Breast epithelium (tissue), 4 donors: ENCODE data around the gene TIMM29. TPM values are rescaled to one million over a fixed set of nuclear protein-coding genes. Genes with fewer than 3 reads are reported as not detected.
A peak's percentile ranks its signal among the peaks of the same experiment; 100 is the strongest.
"Not testable (repeated sequence)": the region's sequence is repeated elsewhere in the genome, so short reads cannot be mapped to it uniquely, and the experiment has no call there.

Source experiments
- DNase-seq, 2 donors: peaks; one replicate each; pipeline ENCODE4 v3.0.0-alpha.2; 2019; ENCODE audit warnings: low spot score in 2 of 2
- H3K27ac ChIP-seq, 2 donors: fragments of 200-600 bp; sonication (generic) in 1 of 2; one replicate each; pipeline ENCODE4 v1.5.1; 2016 to 2019; ENCODE audit warnings: mild to moderate bottlenecking in 1 of 2
- H3K27me3 ChIP-seq, 2 donors: fragments of 200-600 bp; sonication (generic) in 1 of 2; one replicate each; pipeline versions ENCODE4 v1.5.1 to v1.6.0; 2017 to 2019; ENCODE audit warnings: control low read depth in 1 of 2, mild to moderate bottlenecking in 1 of 2
- H3K36me3 ChIP-seq: fragments of 200-600 bp; one replicate; pipeline ENCODE4 v1.5.1; 2019
- H3K4me1 ChIP-seq, 2 donors: fragments of 200-600 bp; sonication (generic); one replicate each; pipeline ENCODE4 v1.5.1; 2016 to 2019; ENCODE audit warnings: control low read depth in 1 of 2
- H3K4me3 ChIP-seq, 3 donors: fragments of 200-600 bp; sonication (generic); 1 replicate in 2 of 3; 2 replicates in 1 of 3; pipeline ENCODE4 v1.5.1; 2016 to 2019; ENCODE audit warnings: mild to moderate bottlenecking in 3 of 3, moderate library complexity in 2 of 3
- H3K9me3 ChIP-seq, 2 donors: fragments of 200-600 bp; sonication (generic) in 1 of 2; one replicate each; pipeline ENCODE4 v1.5.1; 2016 to 2019; ENCODE audit warnings: control low read depth in 1 of 2
- CTCF ChIP-seq, 3 donors: fragments of 450-650 bp; IDR thresholded peaks; one replicate each; pipeline ENCODE4 v1.5.1; 2016 to 2017; ENCODE audit warnings: antibody characterized with exemption in 3 of 3, mild to moderate bottlenecking in 3 of 3, moderate library complexity in 3 of 3
- POLR2A ChIP-seq: fragments of 450-650 bp; IDR thresholded peaks from one replicate; pipeline ENCODE4 v1.6.1; 2016; ENCODE audit warnings: antibody characterized with exemption, mild to moderate bottlenecking, moderate library complexity
- POLR2AphosphoS5 ChIP-seq, 3 donors: sonication (generic); formaldehyde crosslinking; IDR thresholded peaks; one replicate each; pipeline ENCODE4 v1.6.1; 2017; ENCODE audit warnings: antibody characterized with exemption in 3 of 3
- intact Hi-C: fragments of 100-400 bp; cut with DNase I; formaldehyde crosslinking; loops from one replicate; pipeline ENCODE4 v1.15.1; 2023; ENCODE audit warnings: low total_unique reads
- total RNA-seq, 3 donors: library from RNA; depleted of rRNA; stranded (reverse); fragments of >200 nt; gene quantifications; one replicate each; pipeline ENCODE4 v1.1.0, GENCODE V29; 2016

TIMM29 gene
- total RNA-seq, 3 donors from 2014 or later = 21.1 to 31.6 (median 21.6) TPM

DNA sequence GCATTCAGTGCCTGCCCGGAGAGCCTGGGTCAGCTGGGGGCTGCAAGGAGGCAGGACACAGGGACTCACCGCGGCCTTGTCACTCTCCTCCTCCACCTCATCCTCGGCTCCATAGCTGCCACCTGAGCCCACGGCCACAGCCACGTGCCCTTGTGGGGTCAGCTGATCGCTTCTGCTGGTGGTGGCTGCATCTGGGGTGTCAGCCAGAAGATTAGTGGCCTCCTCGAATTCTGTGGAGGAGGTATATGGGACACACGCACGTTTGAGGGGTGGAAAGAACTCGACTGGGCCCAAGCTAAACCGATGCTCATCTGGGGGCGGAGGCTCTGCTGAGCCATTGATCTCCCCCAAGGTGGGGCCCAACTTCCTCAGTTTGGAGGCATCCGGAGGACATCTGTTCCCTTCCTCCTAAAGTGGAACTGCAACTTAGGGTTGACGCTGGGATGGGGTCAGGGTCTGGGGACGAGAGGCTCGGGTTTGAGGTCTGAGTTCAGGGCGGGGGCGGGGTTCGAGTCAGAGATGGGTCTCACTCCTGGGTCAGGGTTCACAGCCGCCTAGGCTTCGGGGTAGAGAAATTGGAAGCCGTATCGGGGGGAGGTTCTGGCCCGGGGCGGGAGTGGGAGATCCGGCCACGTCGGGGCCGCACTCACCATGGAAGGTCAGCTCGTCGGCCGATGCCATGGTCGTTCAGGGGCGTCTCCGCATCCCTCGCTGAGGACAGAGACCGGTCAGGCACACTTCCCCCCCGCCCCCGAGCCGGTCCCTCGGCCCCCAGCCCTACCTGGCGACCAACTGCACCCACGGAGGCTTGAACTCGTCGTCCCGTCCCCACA is 665 bp upstream of the TIMM29 start:
- Histone ChIP-seq H3K4me1 (peaks cover 0 to 15% of the 10 kb centered on the region in 2 donors), H3K27me3 (no peaks in the 10 kb centered on the region), H3K27ac (peak overlapping the region; percentile 88 to 89), H3K4me3 (peak overlapping the region; percentile 81 to 99 (median 86)), H3K9me3 (no peaks in the 10 kb centered on the region), H3K36me3 (no peaks in the 10 kb centered on the region)
- intact Hi-C loops = no loop called here
- TF ChIP-seq POLR2A (no peak), POLR2AphosphoS5 (IDR thresholded peaks at IDR 0.05) (no peak), CTCF (IDR thresholded peaks at IDR 0.05) (no peak)
- DNase-seq = no peak

DNA sequence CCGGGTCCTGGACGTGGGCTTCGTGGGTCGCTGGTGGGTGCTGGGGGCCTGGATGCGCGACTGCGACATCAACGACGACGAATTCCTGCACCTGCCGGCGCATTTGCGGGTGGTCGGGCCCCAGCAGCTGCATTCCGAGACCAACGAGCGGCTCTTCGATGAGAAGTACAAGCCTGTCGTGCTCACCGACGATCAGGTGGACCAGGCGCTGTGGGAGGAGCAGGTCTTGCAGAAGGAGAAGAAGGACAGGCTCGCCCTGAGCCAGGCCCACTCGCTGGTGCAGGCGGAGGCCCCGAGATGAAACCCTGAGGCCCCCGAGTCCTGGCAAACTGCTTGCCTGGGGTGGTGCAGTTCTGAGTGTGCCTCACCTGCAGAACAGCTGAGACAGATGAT is 787 bp downstream of the TIMM29 start:
- Histone ChIP-seq H3K27me3 (no peaks in the 10 kb centered on the region), H3K4me1 (peaks cover 0 to 15% of the 10 kb centered on the region in 2 donors), H3K4me3 (peak overlapping the region; percentile 81 to 99 (median 86)), H3K9me3 (no peaks in the 10 kb centered on the region), H3K36me3 (no peaks in the 10 kb centered on the region), H3K27ac (peak overlapping the region; percentile 88 to 89)
- DNase-seq = no peak
- TF ChIP-seq POLR2AphosphoS5 (IDR thresholded peaks at IDR 0.05) = no peak
- no peak for TF ChIP-seq CTCF (IDR thresholded peaks at IDR 0.05)
- TF ChIP-seq POLR2A = no peak
- intact Hi-C loops = no loop called here

DNA sequence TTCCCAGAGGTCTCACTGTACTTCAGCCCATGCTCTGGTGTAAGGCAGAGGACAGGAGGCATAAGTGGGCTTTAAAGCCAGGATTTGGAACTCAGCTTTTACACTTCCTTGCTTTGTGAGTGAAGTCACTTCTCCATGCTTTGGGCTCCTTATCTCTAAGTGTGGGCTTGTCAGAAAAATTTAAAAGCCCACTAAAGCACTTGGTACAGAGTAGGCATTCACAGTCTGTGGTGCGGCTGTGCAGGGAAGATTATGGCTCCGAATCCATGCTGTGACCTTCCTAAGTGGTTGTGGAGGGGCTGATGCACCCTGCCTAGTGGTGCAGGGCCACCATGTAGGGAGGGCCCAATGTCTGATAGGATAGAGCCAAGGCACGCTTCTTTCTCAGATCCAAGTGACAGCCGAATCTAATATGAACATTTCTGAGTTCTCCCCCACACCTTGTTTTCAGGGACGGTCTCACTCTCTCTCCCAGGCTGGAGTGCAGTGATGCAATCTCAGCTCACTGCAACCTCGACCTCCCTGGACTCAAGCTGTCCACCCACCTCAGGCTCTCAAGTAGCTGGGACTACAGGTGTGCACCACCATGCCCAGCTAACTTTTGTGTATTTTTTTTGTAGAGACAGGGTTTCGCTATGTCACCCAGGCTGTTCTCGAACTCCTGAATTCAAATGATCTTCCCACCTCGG is 6.9 kb downstream of the TIMM29 start:
- Histone ChIP-seq H3K27ac (no peak overlapping the region), H3K27me3 (no peaks in the 10 kb centered on the region), H3K4me1 (peaks cover 0 to 4% of the 10 kb centered on the region in 2 donors), H3K4me3 (no peak overlapping the region), H3K9me3 (no peaks in the 10 kb centered on the region), H3K36me3 (no peaks in the 10 kb centered on the region)
- TF ChIP-seq CTCF (IDR thresholded peaks at IDR 0.05) = no peak
- no peak for TF ChIP-seq POLR2AphosphoS5 (IDR thresholded peaks at IDR 0.05)
- no peak for TF ChIP-seq POLR2A
- DNase-seq = no peak
- intact Hi-C loops = no loop called here

DNA sequence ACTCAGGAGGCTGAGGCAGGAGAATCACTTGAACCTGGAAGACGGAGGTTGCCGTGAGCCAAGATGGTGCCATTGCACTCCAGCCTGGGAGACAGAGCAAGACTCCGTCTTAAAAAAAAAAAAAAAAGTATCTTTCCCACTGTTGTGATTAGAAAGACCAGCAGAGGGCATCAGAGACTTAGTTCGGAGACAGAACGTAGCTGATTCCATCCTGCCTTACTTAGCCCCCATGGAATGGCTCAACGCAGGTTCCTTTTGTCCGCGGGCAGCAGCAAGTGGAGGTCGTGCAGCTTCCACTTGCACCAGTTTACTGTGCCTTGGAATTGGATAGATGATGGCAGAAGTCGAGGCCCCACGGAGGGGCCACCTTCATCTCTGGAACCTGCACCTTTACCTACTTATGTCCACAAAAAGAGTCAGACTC is 8.1 kb downstream of the TIMM29 start:
- TF ChIP-seq POLR2A (no peak), CTCF (IDR thresholded peaks at IDR 0.05) (peak; percentile 29 to 86 (median 67)), POLR2AphosphoS5 (IDR thresholded peaks at IDR 0.05) (peak in 1 of 3 donors; percentile 44)
- H3K9me3 ChIP-seq = no peaks in the 10 kb centered on the region
- H3K27me3 ChIP-seq = no peaks in the 10 kb centered on the region
- no peaks in the 10 kb centered on the region for H3K36me3 ChIP-seq
- no peak overlapping the region for H3K4me3 ChIP-seq
- H3K4me1 ChIP-seq = peaks cover 0 to 7% of the 10 kb centered on the region in 2 donors
- no peak overlapping the region for H3K27ac ChIP-seq
- no peak for DNase-seq
- intact Hi-C loops = no loop called here

GRCh38 chr19:10941649-10942048 is 13.0 kb downstream of the TIMM29 start:
- H3K4me1 ChIP-seq, H3K4me3 ChIP-seq: not testable (repeated sequence)

GRCh38 chr19:10943412-10943811 is 14.8 kb downstream of the TIMM29 start:
- H3K4me3 ChIP-seq, H3K4me1 ChIP-seq, H3K36me3 ChIP-seq, H3K27ac ChIP-seq, intact Hi-C loops, H3K27me3 ChIP-seq, DNase-seq, H3K9me3 ChIP-seq: not testable (repeated sequence)

More at GRCh38 chr19:10941649-10942048, 13.0 kb downstream of the TIMM29 start:
- peak overlapping the region in 1 of 2 donors; percentile 21 for H3K27ac ChIP-seq
- DNase-seq, H3K27me3 ChIP-seq, intact Hi-C loops, H3K36me3 ChIP-seq, H3K9me3 ChIP-seq: not testable (repeated sequence)
